GM12878 (cell line): ENCODE results near the gene SIAH2. TPM values are rescaled to one million over a fixed set of nuclear protein-coding genes. Genes with fewer than 3 reads are reported as not detected.

Experiments used
- ASH2L ChIP-seq: fragments of 300-600, 200-600 bp; sonication (generic); IDR thresholded peaks from 2 replicates; pipeline ENCODE4 v1.6.1; 2017; ENCODE audit warnings: low read depth, mild to moderate bottlenecking, borderline replicate concordance
- EGR1 ChIP-seq, 2 experiments: IDR thresholded peaks; 1 replicate in 1 of 2; 2 replicates in 1 of 2; pipeline ENCODE4 v1.6.1; 2011 to 2012; ENCODE audit warnings: low read depth in 2 of 2, low read length in 2 of 2, borderline replicate concordance in 1 of 2, mild to moderate bottlenecking in 1 of 2, moderate library complexity in 1 of 2
- EP300 ChIP-seq, 2 experiments: fragments of 150-350 bp in 1 of 2; IDR thresholded peaks; 2 replicates each; pipeline ENCODE4 v1.6.1; 2011 to 2012; ENCODE audit warnings: low read depth in 2 of 2, low read length in 2 of 2, borderline replicate concordance in 1 of 2, improper control_type of control experiment in 1 of 2, inconsistent platforms in 1 of 2; ENCODE audit not compliant: control insufficient read depth in 1 of 2
- IKZF2 ChIP-seq, 2 experiments: fragments of 450-650 bp; IDR thresholded peaks; 2 replicates each; pipeline ENCODE4 v1.6.1; 2017; ENCODE audit warnings: mild to moderate bottlenecking in 2 of 2, moderate library complexity in 2 of 2
- KLF5 ChIP-seq: fragments of 450-650 bp; IDR thresholded peaks from 2 replicates; pipeline ENCODE4 v1.6.1; 2014; ENCODE audit warnings: mild to moderate bottlenecking; ENCODE audit not compliant: partially characterized antibody
- MTA3 ChIP-seq: IDR thresholded peaks from 2 replicates; pipeline ENCODE4 v1.6.1; 2012; ENCODE audit warnings: low read length, inconsistent platforms, borderline replicate concordance
- NFIC ChIP-seq: IDR thresholded peaks from 2 replicates; pipeline ENCODE4 v1.6.1; 2012; ENCODE audit warnings: low read depth, mild to moderate bottlenecking, inconsistent platforms, low read length, moderate library complexity
- NFYA ChIP-seq: IDR thresholded peaks from 2 replicates; pipeline ENCODE4 v1.6.1; 2011; ENCODE audit warnings: low read depth, mild to moderate bottlenecking, low read length, improper control_type of control experiment, borderline replicate concordance
- NR2F1 ChIP-seq: fragments of 450-650 bp; conservative IDR thresholded peaks from 2 replicates; pipeline ENCODE4 v1.6.1; 2017; ENCODE audit warnings: mild to moderate bottlenecking
- PAX5 ChIP-seq: IDR thresholded peaks from 2 replicates; pipeline ENCODE4 v1.6.1; 2011; ENCODE audit warnings: low read depth, low read length, borderline replicate concordance
- POLR2AphosphoS5 ChIP-seq: IDR thresholded peaks from 2 replicates; pipeline ENCODE4 v1.6.1; 2011; ENCODE audit warnings: mild to moderate bottlenecking, low read length, inconsistent platforms
- TARDBP ChIP-seq: IDR thresholded peaks from 2 replicates; pipeline ENCODE4 v1.6.1; 2016; ENCODE audit warnings: borderline replicate concordance
- ZBED1 ChIP-seq: IDR thresholded peaks from 2 replicates; pipeline ENCODE4 v1.6.1; 2016; ENCODE audit warnings: borderline replicate concordance
- polyA plus RNA-seq, 11 experiments: library from polyadenylated mRNA; depleted of rRNA in 4 of 11; unstranded in 6 of 11; stranded (reverse) in 5 of 11; fragments of >200 nt; fragmentation: Nextera tagmentation in 4 of 11; fragmentation: Illumina TruSeq in 1 of 11; extraction: Ambion mirVana in 4 of 11; extraction: Trizol in 1 of 11; gene quantifications; 1 replicate in 1 of 11; 2 replicates in 10 of 11; pipeline versions ENCODE4 v1.2.1 to v1.2.3, GENCODE V29; 2011 to 2016; ENCODE audit warnings: inconsistent platforms in 2 of 11, missing spikeins in 2 of 11, low read depth in 1 of 11
- total RNA-seq, 4 experiments: library from RNA; depleted of rRNA in 3 of 4; stranded (reverse); fragments of >200 nt in 3 of 4; fragmentation: Illumina TruSeq in 1 of 4; extraction: Trizol in 1 of 4; gene quantifications; 2 replicates each; pipeline versions ENCODE4 v1.2.1 to v1.2.3, GENCODE V29; 2013 to 2021
- TF ChIP-seq, protein P1 (sequence below): fragments of 450-650 bp; IDR thresholded peaks from 2 replicates; pipeline ENCODE4 v1.6.1; 2016; ENCODE audit warnings: mild to moderate bottlenecking, moderate library complexity, borderline replicate concordance
- TF ChIP-seq, protein P2 (sequence below): IDR thresholded peaks from 2 replicates; pipeline ENCODE4 v1.6.1; 2012; ENCODE audit warnings: improper control_type of control experiment, low read depth, low read length; ENCODE audit not compliant: insufficient replicate concordance
- TF ChIP-seq, protein P3 (sequence below): IDR thresholded peaks from 2 replicates; pipeline ENCODE4 v1.6.1; 2012; ENCODE audit warnings: low read depth, low read length, improper control_type of control experiment
- TF ChIP-seq, protein P4 (sequence below): IDR thresholded peaks from 2 replicates; pipeline ENCODE4 v1.6.1; 2011; ENCODE audit warnings: mild to moderate bottlenecking, low read depth, low read length, moderate library complexity; ENCODE audit not compliant: insufficient replicate concordance

SIAH2 gene
- total and polyA plus RNA-seq, 10 of the 15 experiments (the other 5 are each of a cell fraction or from before 2014, with no cell fraction given), result 3.3 to 51.5 (median 29.7) TPM

DNA sequence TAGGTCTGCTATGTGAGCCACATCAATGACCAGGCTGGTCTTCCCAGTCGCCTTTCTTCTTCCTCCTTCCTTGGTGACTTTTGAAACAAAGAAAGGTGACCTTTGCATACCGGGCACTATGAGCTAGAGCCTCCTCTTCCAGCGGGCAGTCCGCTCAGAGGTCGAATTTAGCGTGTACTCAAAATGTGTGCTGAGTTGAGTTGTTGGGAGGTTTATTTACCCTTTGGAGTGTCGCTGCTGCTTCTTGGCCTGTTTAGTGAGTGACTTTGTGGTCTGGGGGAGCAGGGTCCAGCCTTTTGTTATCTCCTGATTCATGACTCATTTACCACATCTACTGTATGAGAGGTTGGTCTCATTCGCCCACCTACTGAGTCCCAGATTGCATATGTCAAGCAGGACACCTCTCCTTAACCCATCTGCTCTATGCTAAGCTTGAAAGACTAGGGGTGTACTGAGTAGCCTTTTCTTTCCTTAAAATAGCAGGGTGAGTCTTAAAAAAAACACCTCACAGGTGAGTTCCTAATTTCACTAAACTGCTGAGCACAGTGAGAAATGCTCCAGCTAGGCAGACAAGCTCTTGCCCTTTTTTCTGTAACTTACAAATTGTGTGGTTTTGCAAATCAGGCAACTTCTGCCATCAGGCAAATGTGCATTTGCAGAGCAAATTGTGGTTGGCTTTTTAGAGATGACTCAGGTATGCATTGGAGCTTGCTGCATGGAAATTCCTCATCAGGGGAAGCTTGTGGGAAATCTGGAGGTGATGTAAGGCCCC lies 3.2 kb upstream of the SIAH2 start (continued):
- TF ChIP-seq, protein P1, sequence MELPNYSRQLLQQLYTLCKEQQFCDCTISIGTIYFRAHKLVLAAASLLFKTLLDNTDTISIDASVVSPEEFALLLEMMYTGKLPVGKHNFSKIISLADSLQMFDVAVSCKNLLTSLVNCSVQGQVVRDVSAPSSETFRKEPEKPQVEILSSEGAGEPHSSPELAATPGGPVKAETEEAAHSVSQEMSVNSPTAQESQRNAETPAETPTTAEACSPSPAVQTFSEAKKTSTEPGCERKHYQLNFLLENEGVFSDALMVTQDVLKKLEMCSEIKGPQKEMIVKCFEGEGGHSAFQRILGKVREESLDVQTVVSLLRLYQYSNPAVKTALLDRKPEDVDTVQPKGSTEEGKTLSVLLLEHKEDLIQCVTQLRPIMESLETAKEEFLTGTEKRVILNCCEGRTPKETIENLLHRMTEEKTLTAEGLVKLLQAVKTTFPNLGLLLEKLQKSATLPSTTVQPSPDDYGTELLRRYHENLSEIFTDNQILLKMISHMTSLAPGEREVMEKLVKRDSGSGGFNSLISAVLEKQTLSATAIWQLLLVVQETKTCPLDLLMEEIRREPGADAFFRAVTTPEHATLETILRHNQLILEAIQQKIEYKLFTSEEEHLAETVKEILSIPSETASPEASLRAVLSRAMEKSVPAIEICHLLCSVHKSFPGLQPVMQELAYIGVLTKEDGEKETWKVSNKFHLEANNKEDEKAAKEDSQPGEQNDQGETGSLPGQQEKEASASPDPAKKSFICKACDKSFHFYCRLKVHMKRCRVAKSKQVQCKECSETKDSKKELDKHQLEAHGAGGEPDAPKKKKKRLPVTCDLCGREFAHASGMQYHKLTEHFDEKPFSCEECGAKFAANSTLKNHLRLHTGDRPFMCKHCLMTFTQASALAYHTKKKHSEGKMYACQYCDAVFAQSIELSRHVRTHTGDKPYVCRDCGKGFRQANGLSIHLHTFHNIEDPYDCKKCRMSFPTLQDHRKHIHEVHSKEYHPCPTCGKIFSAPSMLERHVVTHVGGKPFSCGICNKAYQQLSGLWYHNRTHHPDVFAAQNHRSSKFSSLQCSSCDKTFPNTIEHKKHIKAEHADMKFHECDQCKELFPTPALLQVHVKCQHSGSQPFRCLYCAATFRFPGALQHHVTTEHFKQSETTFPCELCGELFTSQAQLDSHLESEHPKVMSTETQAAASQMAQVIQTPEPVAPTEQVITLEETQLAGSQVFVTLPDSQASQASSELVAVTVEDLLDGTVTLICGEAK, result no peak
- TF ChIP-seq ASH2L (no peak), IKZF2 (IDR thresholded peaks at IDR 0.05) (peak; percentile 93 to 95), NFIC (peak; percentile 91), PAX5 (no peak), MTA3 (peak; percentile 75; the same call in 1 of the 2 replicates), EGR1 (IDR thresholded peaks at IDR 0.05; ENCODE audit: borderline replicate concordance in 1 of 2, low read depth in 2 of 2, low read length in 2 of 2) (no peak), ZBED1 (peak; percentile 74), KLF5 (no peak), POLR2AphosphoS5 (no peak), NR2F1 (peak; percentile 23; the same call in 1 of the 2 replicates), TARDBP (0 out of 2 replicates have a peak, but pooled peaks have one; percentile 25), NFYA (no peak), EP300 (IDR thresholded peaks at IDR 0.05; ENCODE audit: borderline replicate concordance in 1 of 2, control insufficient read depth in 1 of 2, low read depth in 2 of 2, low read length in 2 of 2) (0 out of 4 replicates have a peak, but pooled peaks of 1 of the 2 experiments have one; percentile 17)
- TF ChIP-seq, protein P2, sequence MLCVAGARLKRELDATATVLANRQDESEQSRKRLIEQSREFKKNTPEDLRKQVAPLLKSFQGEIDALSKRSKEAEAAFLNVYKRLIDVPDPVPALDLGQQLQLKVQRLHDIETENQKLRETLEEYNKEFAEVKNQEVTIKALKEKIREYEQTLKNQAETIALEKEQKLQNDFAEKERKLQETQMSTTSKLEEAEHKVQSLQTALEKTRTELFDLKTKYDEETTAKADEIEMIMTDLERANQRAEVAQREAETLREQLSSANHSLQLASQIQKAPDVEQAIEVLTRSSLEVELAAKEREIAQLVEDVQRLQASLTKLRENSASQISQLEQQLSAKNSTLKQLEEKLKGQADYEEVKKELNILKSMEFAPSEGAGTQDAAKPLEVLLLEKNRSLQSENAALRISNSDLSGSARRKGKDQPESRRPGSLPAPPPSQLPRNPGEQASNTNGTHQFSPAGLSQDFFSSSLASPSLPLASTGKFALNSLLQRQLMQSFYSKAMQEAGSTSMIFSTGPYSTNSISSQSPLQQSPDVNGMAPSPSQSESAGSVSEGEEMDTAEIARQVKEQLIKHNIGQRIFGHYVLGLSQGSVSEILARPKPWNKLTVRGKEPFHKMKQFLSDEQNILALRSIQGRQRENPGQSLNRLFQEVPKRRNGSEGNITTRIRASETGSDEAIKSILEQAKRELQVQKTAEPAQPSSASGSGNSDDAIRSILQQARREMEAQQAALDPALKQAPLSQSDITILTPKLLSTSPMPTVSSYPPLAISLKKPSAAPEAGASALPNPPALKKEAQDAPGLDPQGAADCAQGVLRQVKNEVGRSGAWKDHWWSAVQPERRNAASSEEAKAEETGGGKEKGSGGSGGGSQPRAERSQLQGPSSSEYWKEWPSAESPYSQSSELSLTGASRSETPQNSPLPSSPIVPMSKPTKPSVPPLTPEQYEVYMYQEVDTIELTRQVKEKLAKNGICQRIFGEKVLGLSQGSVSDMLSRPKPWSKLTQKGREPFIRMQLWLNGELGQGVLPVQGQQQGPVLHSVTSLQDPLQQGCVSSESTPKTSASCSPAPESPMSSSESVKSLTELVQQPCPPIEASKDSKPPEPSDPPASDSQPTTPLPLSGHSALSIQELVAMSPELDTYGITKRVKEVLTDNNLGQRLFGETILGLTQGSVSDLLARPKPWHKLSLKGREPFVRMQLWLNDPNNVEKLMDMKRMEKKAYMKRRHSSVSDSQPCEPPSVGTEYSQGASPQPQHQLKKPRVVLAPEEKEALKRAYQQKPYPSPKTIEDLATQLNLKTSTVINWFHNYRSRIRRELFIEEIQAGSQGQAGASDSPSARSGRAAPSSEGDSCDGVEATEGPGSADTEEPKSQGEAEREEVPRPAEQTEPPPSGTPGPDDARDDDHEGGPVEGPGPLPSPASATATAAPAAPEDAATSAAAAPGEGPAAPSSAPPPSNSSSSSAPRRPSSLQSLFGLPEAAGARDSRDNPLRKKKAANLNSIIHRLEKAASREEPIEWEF, result no peak
- TF ChIP-seq, protein P3, sequence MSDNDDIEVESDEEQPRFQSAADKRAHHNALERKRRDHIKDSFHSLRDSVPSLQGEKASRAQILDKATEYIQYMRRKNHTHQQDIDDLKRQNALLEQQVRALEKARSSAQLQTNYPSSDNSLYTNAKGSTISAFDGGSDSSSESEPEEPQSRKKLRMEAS, result no peak
- TF ChIP-seq, protein P4, sequence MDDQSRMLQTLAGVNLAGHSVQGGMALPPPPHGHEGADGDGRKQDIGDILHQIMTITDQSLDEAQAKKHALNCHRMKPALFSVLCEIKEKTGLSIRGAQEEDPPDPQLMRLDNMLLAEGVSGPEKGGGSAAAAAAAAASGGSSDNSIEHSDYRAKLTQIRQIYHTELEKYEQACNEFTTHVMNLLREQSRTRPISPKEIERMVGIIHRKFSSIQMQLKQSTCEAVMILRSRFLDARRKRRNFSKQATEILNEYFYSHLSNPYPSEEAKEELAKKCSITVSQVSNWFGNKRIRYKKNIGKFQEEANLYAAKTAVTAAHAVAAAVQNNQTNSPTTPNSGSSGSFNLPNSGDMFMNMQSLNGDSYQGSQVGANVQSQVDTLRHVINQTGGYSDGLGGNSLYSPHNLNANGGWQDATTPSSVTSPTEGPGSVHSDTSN, result no peak
